K562 (cell line): ENCODE data around the gene VPS37B.

Experiments used
- FOXM1 ChIP-seq, 2 experiments: fragments of 450-650 bp in 1 of 2; sonication (generic) in 1 of 2; formaldehyde crosslinking in 1 of 2; IDR thresholded peaks; 2 replicates each; pipeline versions ENCODE4 v1.6.1 to v1.9.0; 2017 to 2022; ENCODE audit warnings: low read depth in 2 of 2, mild to moderate bottlenecking in 2 of 2, missing genetic modification reagents in 1 of 2, moderate library complexity in 1 of 2
- ZFP36 ChIP-seq: fragments of 150-350 bp; IDR thresholded peaks from 2 replicates; pipeline ENCODE4 v1.6.1; 2018; ENCODE audit warnings: low read length, low read depth; ENCODE audit not compliant: partially characterized antibody

- TF ChIP-seq ZFP36 (no peak), FOXM1 (IDR thresholded peaks at IDR 0.05; ENCODE audit: low read depth) (no peak), FOXM1 (CRISPR knock-in tag; IDR thresholded peaks at IDR 0.05; ENCODE audit: low read depth) (no peak)
These were observed 39.7 kb downstream of the VPS37B start for GRCh38 chr12:122855928-122856831.
